OCI-LY3 (cell line): Measurements from ENCODE around the gene KCNG1.

Source experiments
- CTCF ChIP-seq: fragments of 200-600, 300-600 bp; sonication (generic); IDR thresholded peaks from 2 replicates; pipeline ENCODE4 v1.5.1; 2014; ENCODE audit warnings: antibody characterized with exemption, low read length, low read depth
- EZH2phosphoT487 ChIP-seq: fragments of 200-600 bp; shearing (Covaris generic); IDR thresholded peaks from 2 replicates; pipeline ENCODE4 v1.6.1; 2018; ENCODE audit warnings: antibody characterized with exemption, mixed run types, low read depth

DNA sequence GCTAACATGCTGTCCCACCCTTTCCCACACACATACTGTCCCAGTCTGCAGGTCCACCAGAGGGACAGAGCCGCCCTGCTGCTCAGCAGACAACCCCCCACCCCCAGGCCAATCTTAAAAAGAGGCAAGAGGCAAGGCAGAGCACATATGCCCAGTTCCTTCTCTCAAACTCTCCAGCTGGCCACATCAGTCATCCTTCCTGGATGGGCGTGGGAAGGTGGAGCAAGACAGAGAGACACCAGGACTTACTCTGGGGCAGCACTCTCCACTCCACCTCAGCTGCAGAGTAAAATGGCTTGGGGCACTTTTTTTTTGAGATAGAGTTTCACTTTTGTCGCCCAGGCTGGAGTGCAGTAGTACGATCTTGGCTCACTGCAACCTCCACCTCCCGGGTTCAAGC is 53.5 kb downstream of the KCNG1 start:
- TF ChIP-seq CTCF (no peak), EZH2phosphoT487 (no peak)
